ENCODE data around the gene CES1.

- no peak for TF ChIP-seq GATA2 (IDR thresholded peaks at IDR 0.05; ENCODE audit: low read depth, low read length)
- no peak for TF ChIP-seq GATA3 (IDR thresholded peaks at IDR 0.05; ENCODE audit: low read depth, low read length)
Observed at GRCh38 chr16:55828680-55829079, 4.2 kb downstream of the CES1 start.

All from SH-SY5Y (cell line).